K562 (cell line): ENCODE results near the gene SCAMP2. TPM values are rescaled to one million over a fixed set of nuclear protein-coding genes. Genes with fewer than 3 reads are reported as not detected.

ENCODE experiments used
- BCLAF1 ChIP-seq, 2 experiments: fragments of 450-650 bp in 1 of 2; IDR thresholded peaks; 2 replicates each; pipeline ENCODE4 v1.6.1; 2011 to 2017; ENCODE audit warnings: low read depth in 2 of 2, antibody characterized with exemption in 1 of 2, borderline replicate concordance in 1 of 2, low read length in 1 of 2, mild to moderate bottlenecking in 1 of 2, mixed read lengths in 1 of 2; ENCODE audit not compliant: control insufficient read depth in 1 of 2
- ETS2 ChIP-seq: IDR thresholded peaks from 2 replicates; pipeline ENCODE4 v1.6.1; 2016; ENCODE audit warnings: borderline replicate concordance, missing genetic modification characterization, mild to moderate bottlenecking, moderate library complexity, missing compliant biosample characterization; ENCODE audit not compliant: poor library complexity, severe bottlenecking
- ETV6 ChIP-seq, 3 experiments: fragments of 150-350 bp in 1 of 3; sonication (generic) in 1 of 3; formaldehyde crosslinking in 1 of 3; IDR thresholded peaks; 2 replicates each; pipeline versions ENCODE4 v1.6.1 to v1.8.0; 2014 to 2022; ENCODE audit warnings: borderline replicate concordance in 2 of 3, low read depth in 2 of 3, antibody characterized with exemption in 1 of 3, low read length in 1 of 3, mild to moderate bottlenecking in 1 of 3, missing genetic modification reagents in 1 of 3
- KDM1A ChIP-seq, 2 experiments: fragments of 450-650 bp; IDR thresholded peaks; 2 replicates each; pipeline ENCODE4 v1.6.1; 2016; ENCODE audit warnings: mild to moderate bottlenecking in 2 of 2
- KDM5B ChIP-seq: fragments of 200-600 bp; sonication (generic); IDR thresholded peaks from 2 replicates; pipeline ENCODE4 v1.6.1; 2012; ENCODE audit warnings: low read depth, mild to moderate bottlenecking, moderate library complexity, low read length, control low read depth, inconsistent platforms; ENCODE audit not compliant: insufficient replicate concordance
- KLF1 ChIP-seq: fragments of 450-650 bp; IDR thresholded peaks from 2 replicates; pipeline ENCODE4 v1.6.1; 2016; ENCODE audit warnings: missing genetic modification characterization, missing compliant biosample characterization
- MCM5 ChIP-seq: fragments of 450-650 bp; IDR thresholded peaks from 2 replicates; pipeline ENCODE4 v1.6.1; 2016; ENCODE audit warnings: low read depth
- MNT ChIP-seq, 2 experiments: fragments of 450-650 bp; conservative IDR thresholded peaks; 2 replicates each; pipeline ENCODE4 v1.6.1; 2017; ENCODE audit warnings: mild to moderate bottlenecking in 2 of 2, moderate library complexity in 2 of 2
- NFXL1 ChIP-seq: fragments of 450-650 bp; formaldehyde crosslinking; IDR thresholded peaks from 2 replicates; pipeline ENCODE4 v1.4.0; 2021; ENCODE audit warnings: mild to moderate bottlenecking
- SIX5 ChIP-seq, 2 experiments: IDR thresholded peaks; 2 replicates each; pipeline ENCODE4 v1.6.1; 2011; ENCODE audit warnings: low read length in 2 of 2, borderline replicate concordance in 1 of 2, low read depth in 1 of 2, mild to moderate bottlenecking in 1 of 2, moderate library complexity in 1 of 2; ENCODE audit not compliant: insufficient read depth in 1 of 2
- SMAD2 ChIP-seq: fragments of 150-350 bp; IDR thresholded peaks from 2 replicates; pipeline ENCODE4 v1.6.1; 2014; ENCODE audit warnings: low read depth, mild to moderate bottlenecking, low read length
- TARDBP ChIP-seq: fragments of 450-650 bp; IDR thresholded peaks from 2 replicates; pipeline ENCODE4 v1.6.1; 2016
- TBP ChIP-seq: optimal IDR thresholded peaks from 2 replicates; pipeline ENCODE3; 2011; ENCODE audit warnings: low read depth, low read length, improper control_type of control experiment
- THAP12 ChIP-seq: fragments of 250-450 bp; sonication (Bioruptor Pico); IDR thresholded peaks from 2 replicates; pipeline ENCODE4 v1.9.0; 2021; ENCODE audit warnings: mild to moderate bottlenecking, inconsistent platforms
- ZBTB43 ChIP-seq: sonication (generic); formaldehyde crosslinking; IDR thresholded peaks from 2 replicates; pipeline ENCODE4 v1.8.0; 2023; ENCODE audit warnings: mild to moderate bottlenecking, missing genetic modification reagents
- ZBTB7A ChIP-seq: IDR thresholded peaks from 2 replicates; pipeline ENCODE4 v1.6.1; 2011; ENCODE audit warnings: low read depth, mild to moderate bottlenecking, low read length, moderate library complexity, borderline replicate concordance; ENCODE audit not compliant: control insufficient read depth
- ZKSCAN3 ChIP-seq: fragments of 250-450 bp; sonication (Bioruptor Pico); IDR thresholded peaks from 2 replicates; pipeline ENCODE4 v1.4.0; 2020
- ZNF224 ChIP-seq: sonication (generic); formaldehyde crosslinking; IDR thresholded peaks from 2 replicates; pipeline ENCODE4 v1.8.0; 2022; ENCODE audit warnings: mild to moderate bottlenecking, missing genetic modification reagents
- polyA plus RNA-seq, 8 experiments: library from polyadenylated mRNA; depleted of rRNA in 4 of 8; stranded (reverse) in 5 of 8; unstranded in 3 of 8; fragments of >200 nt; fragmentation: Nextera tagmentation in 2 of 8; fragmentation: Illumina TruSeq in 1 of 8; extraction: Ambion mirVana in 2 of 8; extraction: Trizol in 1 of 8; gene quantifications; 2 replicates each; pipeline versions ENCODE4 v1.2.1 to v1.2.3, GENCODE V29; 2011 to 2014; ENCODE audit warnings: inconsistent platforms in 1 of 8, missing spikeins in 1 of 8
- total RNA-seq, 7 experiments: library from RNA; depleted of rRNA in 6 of 7; stranded (reverse); fragments of >200 nt in 6 of 7; fragmentation: Illumina TruSeq in 2 of 7; extraction: Trizol in 2 of 7; gene quantifications; 2 replicates each; pipeline versions ENCODE4 v1.2.1 to v1.2.3, GENCODE V29; 2011 to 2021; ENCODE audit warnings: low replicate concordance in 1 of 7

Gene SCAMP2
- total and polyA plus RNA-seq, 9 of the 15 experiments (the other 6 are each of a cell fraction or from before 2014, with no cell fraction given), result 5.9 to 61.1 (median 20.1) TPM

- no peak for TF ChIP-seq ZBTB43 (CRISPR knock-in tag)
- TF ChIP-seq ETV6 (IDR thresholded peaks at IDR 0.05; ENCODE audit: borderline replicate concordance in 1 of 2, low read depth in 2 of 2, low read length in 1 of 2), result no peak
- no peak for TF ChIP-seq ETV6 (CRISPR knock-in tag; IDR thresholded peaks at IDR 0.05; ENCODE audit: borderline replicate concordance)
- 0 out of 2 replicates have a peak, but pooled peaks have one; percentile 51 for TF ChIP-seq ZBTB7A
- TF ChIP-seq NFXL1 (CRISPR knock-in tag), result no peak
- TF ChIP-seq ETS2 (tag), result no peak
- TF ChIP-seq ZKSCAN3 (CRISPR knock-in tag), result no peak
- TF ChIP-seq KLF1 (tag), result 0 out of 2 replicates have a peak, but pooled peaks have one; percentile 59
- TF ChIP-seq KDM1A (IDR thresholded peaks at IDR 0.05), result no peak
- no peak for TF ChIP-seq SMAD2
- no peak for TF ChIP-seq SIX5 (IDR thresholded peaks at IDR 0.05; ENCODE audit: borderline replicate concordance in 1 of 2, insufficient read depth in 1 of 2, low read depth in 1 of 2, low read length in 2 of 2)
- TF ChIP-seq KDM5B, result peak; percentile 84
- TF ChIP-seq TBP, result peak; percentile 85
- TF ChIP-seq THAP12 (CRISPR knock-in tag), result peak; percentile 50; the same call in 1 of the 2 replicates
- peak; percentile 32 to 64 for TF ChIP-seq MNT (conservative IDR thresholded peaks at IDR 0.05)
- TF ChIP-seq TARDBP, result no peak
- no peak for TF ChIP-seq MCM5
- no peak for TF ChIP-seq BCLAF1 (IDR thresholded peaks at IDR 0.05; ENCODE audit: borderline replicate concordance in 1 of 2, control insufficient read depth in 1 of 2, low read depth in 2 of 2, low read length in 1 of 2)
- TF ChIP-seq ZNF224, result no peak
These were observed 33.4 kb upstream of the SCAMP2 start, which contains the start of gene FAM219B (continued) for GRCh38 chr15:74906450-74907162.
